MCF 10A (cell line): ENCODE results near the gene TMEM145. TPM values are rescaled to one million over a fixed set of nuclear protein-coding genes. Genes with fewer than 3 reads are reported as not detected.

Source experiments
- BruUV-seq: library from RNA; stranded (reverse); fragments of 400-500 nt; replicated peaks from 2 replicates; lab custom pipeline; 2021; lab: Mats Ljungman, UMichigan
- CTCF ChIA-PET: fragments of 300-600 bp; sonication (Branson Sonifier 250); formaldehyde crosslinking; extraction: SDS; loops from one replicate; lab custom pipeline; 2021; ENCODE audit warnings: antibody characterized with exemption, inconsistent platforms; lab: Yijun Ruan, JAX
- POLR2A ChIA-PET: fragments of 300-600, 350-650 bp; sonication (Branson Sonifier 250); formaldehyde crosslinking; extraction: SDS; loops from one replicate; lab custom pipeline; 2020; ENCODE audit warnings: antibody characterized with exemption, inconsistent platforms; lab: Yijun Ruan, JAX
- DNase-seq: peaks from one replicate; pipeline ENCODE4 v3.0.0-alpha.2; 2018; ENCODE audit not compliant: unreplicated experiment
- H3K27ac Mint-ChIP-seq: one replicate; pipeline ENCODE4 v1.8.0; 2022; ENCODE audit warnings: mild to moderate bottlenecking, low read depth, mixed read lengths; ENCODE audit not compliant: unreplicated experiment
- H3K27me3 Mint-ChIP-seq: one replicate; pipeline ENCODE4 v1.8.0; 2022; ENCODE audit warnings: mixed read lengths; ENCODE audit not compliant: insufficient read depth, unreplicated experiment
- H3K36me3 Mint-ChIP-seq: one replicate; pipeline ENCODE4 v1.8.0; 2022; ENCODE audit warnings: mild to moderate bottlenecking, moderate library complexity, mixed read lengths; ENCODE audit not compliant: insufficient read depth, unreplicated experiment
- H3K4me1 Mint-ChIP-seq: one replicate; pipeline ENCODE4 v1.8.0; 2022; ENCODE audit warnings: mixed read lengths; ENCODE audit not compliant: insufficient read depth, unreplicated experiment
- H3K4me3 Mint-ChIP-seq: one replicate; pipeline ENCODE4 v1.8.0; 2022; ENCODE audit warnings: mild to moderate bottlenecking, moderate library complexity, mixed read lengths; ENCODE audit not compliant: unreplicated experiment
- H3K9me3 Mint-ChIP-seq: one replicate; pipeline ENCODE4 v1.8.0; 2022; ENCODE audit warnings: mixed read lengths; ENCODE audit not compliant: unreplicated experiment
- intact Hi-C: fragments of 100-400 bp; cut with micrococcal nuclease; formaldehyde crosslinking; loops from 2 replicates; pipeline ENCODE4 v1.14.1; 2022
- microRNA-seq: library from miRNA; unstranded; fragments of <30 nt; microRNA quantifications from one replicate; pipeline ENCODE4 v1.2.0, GENCODE V29; 2022
- total RNA-seq: library from RNA; stranded (reverse); gene quantifications from 2 replicates; pipeline ENCODE4 v1.2.3, GENCODE V29; 2022
- TF ChIP-seq, protein P1 (sequence below): fragments of 200-600 bp; IDR thresholded peaks from one replicate; pipeline ENCODE4 v1.8.0; 2022; ENCODE audit warnings: antibody characterized with exemption, mild to moderate bottlenecking; ENCODE audit not compliant: unreplicated experiment

TMEM145 gene
- total RNA-seq, 1 experiment from 2014 or later = not detected

DNA sequence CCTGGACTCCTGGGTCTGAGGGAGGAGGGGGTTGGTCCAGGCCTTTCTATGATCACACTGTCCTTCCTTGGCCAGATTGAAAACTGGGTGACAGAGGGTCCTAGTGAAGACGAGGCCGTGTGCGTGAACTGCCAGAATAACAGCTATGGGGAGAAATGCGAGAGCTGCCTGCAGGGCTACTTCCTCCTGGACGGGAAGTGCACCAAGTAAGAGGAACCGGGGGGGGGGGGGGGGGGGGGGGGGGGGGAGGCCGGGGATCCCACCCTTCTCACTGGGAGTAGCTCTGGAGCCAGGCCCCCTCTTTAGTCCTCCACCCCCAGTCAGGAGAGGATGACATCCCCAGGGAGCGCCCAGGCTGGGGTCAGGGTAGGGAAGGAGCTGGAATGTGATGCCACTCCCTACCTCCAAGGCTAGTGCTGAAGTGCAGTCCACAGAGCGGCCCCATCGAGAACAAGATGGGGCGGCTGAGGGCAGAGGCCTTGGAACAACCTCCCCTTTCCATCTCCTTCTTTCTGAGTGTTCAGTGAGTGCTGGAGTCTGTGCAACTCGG lies 57.6 kb downstream of the TMEM145 start:
- peaks cover 17% of the 10 kb centered on the region for H3K36me3 Mint-ChIP-seq
- H3K9me3 Mint-ChIP-seq = no peaks in the 10 kb centered on the region
- TF ChIP-seq, protein P1, sequence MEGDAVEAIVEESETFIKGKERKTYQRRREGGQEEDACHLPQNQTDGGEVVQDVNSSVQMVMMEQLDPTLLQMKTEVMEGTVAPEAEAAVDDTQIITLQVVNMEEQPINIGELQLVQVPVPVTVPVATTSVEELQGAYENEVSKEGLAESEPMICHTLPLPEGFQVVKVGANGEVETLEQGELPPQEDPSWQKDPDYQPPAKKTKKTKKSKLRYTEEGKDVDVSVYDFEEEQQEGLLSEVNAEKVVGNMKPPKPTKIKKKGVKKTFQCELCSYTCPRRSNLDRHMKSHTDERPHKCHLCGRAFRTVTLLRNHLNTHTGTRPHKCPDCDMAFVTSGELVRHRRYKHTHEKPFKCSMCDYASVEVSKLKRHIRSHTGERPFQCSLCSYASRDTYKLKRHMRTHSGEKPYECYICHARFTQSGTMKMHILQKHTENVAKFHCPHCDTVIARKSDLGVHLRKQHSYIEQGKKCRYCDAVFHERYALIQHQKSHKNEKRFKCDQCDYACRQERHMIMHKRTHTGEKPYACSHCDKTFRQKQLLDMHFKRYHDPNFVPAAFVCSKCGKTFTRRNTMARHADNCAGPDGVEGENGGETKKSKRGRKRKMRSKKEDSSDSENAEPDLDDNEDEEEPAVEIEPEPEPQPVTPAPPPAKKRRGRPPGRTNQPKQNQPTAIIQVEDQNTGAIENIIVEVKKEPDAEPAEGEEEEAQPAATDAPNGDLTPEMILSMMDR = no peak
- no peak overlapping the region for H3K27ac Mint-ChIP-seq
- no peak for DNase-seq
- no peak overlapping the region for H3K4me3 Mint-ChIP-seq
- CTCF ChIA-PET = interaction anchor here (1.5 kb wide), 1 partner anchor 30 kb away, joined by 3 read pairs; no protein-coding TSS in a partner anchor
- intact Hi-C loops = no loop called here
- POLR2A ChIA-PET = no interaction called here
- H3K27me3 Mint-ChIP-seq = no peaks in the 10 kb centered on the region
- no peaks in the 10 kb centered on the region for H3K4me1 Mint-ChIP-seq
- BruUV-seq = no TSS peak

Small RNAs within 50 kb of the gene (microRNA-seq; reads per million reads assigned to microRNA genes)
- not detected for gene MIR8077

Other genes with a start within 250 kb of the TMEM145 start
- gene GRIK5, start 243.1 kb upstream of the TMEM145 start, total RNA-seq = 1.6 and 1.8 TPM in 2 replicates
- 12.2 and 13.5 TPM in 2 replicates for gene ZNF574, start 237.1 kb upstream of the TMEM145 start, total RNA-seq
- 0.49 and 0.70 TPM in 2 replicates for gene POU2F2, start 180.9 kb upstream of the TMEM145 start, total RNA-seq
- 28.5 and 31.2 TPM in 2 replicates for gene DEDD2, start 95.6 kb upstream of the TMEM145 start, total RNA-seq
- 11.5 and 12.3 TPM in 2 replicates for gene ZNF526, start 93.0 kb upstream of the TMEM145 start, total RNA-seq
- 53.5 and 54.5 TPM in 2 replicates for gene GSK3A, start 70.7 kb upstream of the TMEM145 start, total RNA-seq
- gene ERF, start 58.2 kb upstream of the TMEM145 start, total RNA-seq = 27.8 and 35.1 TPM in 2 replicates
- gene CIC, start 44.1 kb upstream of the TMEM145 start, total RNA-seq = 66.9 and 67.9 TPM in 2 replicates
- gene PRR19, start 11.2 kb upstream of the TMEM145 start, total RNA-seq = 0.30 and 0.64 TPM in 2 replicates
- 9.5 and 30.6 TPM in 2 replicates for gene PAFAH1B3, start 10.7 kb upstream of the TMEM145 start, total RNA-seq
- gene MEGF8, start 12.3 kb downstream of the TMEM145 start, total RNA-seq = 13.0 and 20.6 TPM in 2 replicates
- gene CNFN, start 77.0 kb downstream of the TMEM145 start, total RNA-seq = 0.89 and 1.6 TPM in 2 replicates
- 8.6 and 11.7 TPM in 2 replicates for gene LIPE, start 114.1 kb downstream of the TMEM145 start, total RNA-seq
- gene CXCL17, start 129.6 kb downstream of the TMEM145 start, total RNA-seq = not detected in 2 replicates
- gene CEACAM1, start 215.2 kb downstream of the TMEM145 start, total RNA-seq = 0.32 and 0.56 TPM in 2 replicates